Naive thymus-derived CD4-positive, alpha-beta T cell (primary cell): Measurements from ENCODE around the gene NCK1. TPM values are rescaled to one million over a fixed set of nuclear protein-coding genes. Genes with fewer than 3 reads are reported as not detected.

Experiments used
- ATAC-seq: fragments of 150-1000 bp; cut with Tn5 transposase; 2 replicates; pipeline ENCODE4 v1.10.0; 2021; ENCODE audit warnings: mild to moderate bottlenecking, moderate library complexity
- CTCF ChIA-PET: fragments of 350-600 bp; sonication (Branson Sonifier 250); formaldehyde crosslinking; loops from one replicate; lab custom pipeline; 2021; ENCODE audit warnings: antibody characterized with exemption; lab: Charles Lee
- POLR2A ChIA-PET: fragments of 350-600 bp; sonication (Branson Sonifier 250); formaldehyde crosslinking; loops from one replicate; lab custom pipeline; 2021; ENCODE audit warnings: antibody characterized with exemption, inconsistent platforms; lab: Charles Lee
- DNase-seq, 9 donors: peaks; one replicate each; pipeline versions ENCODE4 v3.0.0 to v3.0.0-alpha.2; 2020 to 2022; ENCODE audit warnings: mixed read lengths in 1 of 9
- H3K27ac ChIP-seq: one replicate; pipeline ENCODE4 v1.7.0; 2013; ENCODE audit warnings: mild to moderate bottlenecking, low read depth, low read length, moderate library complexity
- H3K27me3 ChIP-seq, 2 donors: one replicate each; pipeline ENCODE4 v1.7.0; 2013; ENCODE audit warnings: low read length in 2 of 2, mild to moderate bottlenecking in 2 of 2, moderate library complexity in 2 of 2; ENCODE audit not compliant: control insufficient read depth in 2 of 2, insufficient read depth in 2 of 2
- H3K36me3 ChIP-seq, 3 experiments: 1 replicate in 2 of 3; 2 replicates in 1 of 3; pipeline ENCODE4 v1.7.0; 2013; ENCODE audit warnings: low read length in 3 of 3, mild to moderate bottlenecking in 3 of 3, moderate library complexity in 1 of 3; ENCODE audit not compliant: insufficient read depth in 3 of 3, control insufficient read depth in 2 of 3
- H3K4me1 ChIP-seq, 2 donors: one replicate each; pipeline ENCODE4 v1.7.0; 2013; ENCODE audit warnings: low read length in 2 of 2, mild to moderate bottlenecking in 2 of 2, moderate library complexity in 1 of 2; ENCODE audit not compliant: control insufficient read depth in 2 of 2, insufficient read depth in 2 of 2
- H3K4me3 ChIP-seq: 2 replicates; pipeline ENCODE4 v1.7.0; 2013; ENCODE audit warnings: mild to moderate bottlenecking, low read length
- H3K9me3 ChIP-seq, 3 experiments: 1 replicate in 2 of 3; 2 replicates in 1 of 3; pipeline ENCODE4 v1.7.0; 2013; ENCODE audit warnings: low read length in 3 of 3; ENCODE audit not compliant: control insufficient read depth in 2 of 3
- H3K27ac Mint-ChIP-seq, 9 donors: one replicate each; pipeline ENCODE4 v1.8.0; 2020 to 2022; ENCODE audit warnings: mixed read lengths in 9 of 9, mild to moderate bottlenecking in 8 of 9, moderate library complexity in 5 of 9, inconsistent platforms in 2 of 9
- H3K27me3 Mint-ChIP-seq, 5 donors: one replicate each; pipeline ENCODE4 v1.8.0; 2021 to 2022; ENCODE audit warnings: mixed read lengths in 5 of 5, mild to moderate bottlenecking in 1 of 5
- H3K36me3 Mint-ChIP-seq, 5 donors: one replicate each; pipeline ENCODE4 v1.8.0; 2020 to 2022; ENCODE audit warnings: mixed read lengths in 5 of 5, mild to moderate bottlenecking in 3 of 5, inconsistent platforms in 1 of 5
- H3K4me1 Mint-ChIP-seq, 7 donors: one replicate each; pipeline ENCODE4 v1.8.0; 2020 to 2022; ENCODE audit warnings: mixed read lengths in 7 of 7, mild to moderate bottlenecking in 3 of 7, inconsistent platforms in 1 of 7
- H3K4me3 Mint-ChIP-seq, 10 donors: one replicate each; pipeline ENCODE4 v1.8.0; 2020 to 2022; ENCODE audit warnings: mild to moderate bottlenecking in 10 of 10, mixed read lengths in 10 of 10, moderate library complexity in 6 of 10, inconsistent platforms in 2 of 10
- H3K9me3 Mint-ChIP-seq, 11 donors: one replicate each; pipeline ENCODE4 v1.8.0; 2020 to 2022; ENCODE audit warnings: mixed read lengths in 11 of 11, mild to moderate bottlenecking in 4 of 11, inconsistent platforms in 1 of 11, moderate library complexity in 1 of 11
- intact Hi-C, 2 donors: fragments of 100-400 bp; cut with micrococcal nuclease; formaldehyde crosslinking; loops; one replicate each; pipeline ENCODE4 v1.15.1; 2023
- polyA plus RNA-seq, 2 donors: library from polyadenylated mRNA; unstranded; fragments of 300-500 nt; fragmentation: Illumina TruSeq; gene quantifications; one replicate each; pipeline ENCODE4 v1.2.3, GENCODE V29; 2021
- total RNA-seq, 6 experiments: library from RNA in 5 of 6; stranded (reverse) in 5 of 6; gene quantifications; 1 replicate in 5 of 6; 2 replicates in 1 of 6; pipeline ENCODE4 v1.2.3 and lab custom pipeline; 2021 to 2026

Gene NCK1
- total and polyA plus RNA-seq, 7 experiments from 2014 or later, result 39.1 to 59.6 (median 47.3) TPM

DNA sequence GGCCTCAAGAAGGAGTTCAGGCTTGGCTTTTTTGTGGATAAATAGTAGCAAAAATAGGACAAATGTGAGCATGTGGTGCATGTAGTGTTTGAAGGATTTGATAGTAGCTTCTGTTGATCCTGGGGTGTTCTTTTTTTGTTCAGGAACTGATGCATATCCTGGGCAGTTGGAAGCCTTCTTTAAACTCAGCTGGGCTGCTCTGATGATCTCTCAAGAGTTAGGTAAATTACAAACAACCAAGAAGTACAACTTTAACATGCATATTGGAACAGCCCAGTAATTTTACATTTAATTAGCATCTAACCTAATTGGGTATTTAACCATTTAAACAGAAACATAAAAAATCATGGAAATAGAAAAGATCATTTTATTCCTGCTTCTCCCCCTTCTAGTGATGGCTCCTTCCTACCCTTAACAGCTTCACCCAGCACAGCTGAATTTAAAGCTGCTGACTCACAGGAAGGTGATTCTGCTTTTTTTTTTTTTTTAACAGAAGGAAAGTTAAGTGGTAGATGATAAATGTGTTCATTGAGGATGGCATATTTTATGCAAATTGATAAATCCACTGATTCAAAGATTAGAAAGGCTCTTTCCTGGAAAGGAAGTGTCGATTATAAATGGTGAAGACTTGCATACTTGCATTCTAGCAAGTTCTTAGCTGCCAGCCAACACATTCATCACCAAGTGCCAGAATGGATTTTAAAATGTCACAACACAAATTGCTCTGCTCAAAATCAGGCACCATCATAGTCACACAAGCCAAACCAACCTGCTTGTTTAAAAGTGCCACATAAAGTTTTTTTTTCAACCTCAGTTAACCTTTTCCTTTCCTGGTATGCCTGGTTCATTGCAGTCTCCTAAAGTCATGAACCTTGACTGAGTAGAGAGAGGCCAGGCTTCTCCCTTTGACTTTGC lies 23.1 kb upstream of the NCK1 start:
- Mint-ChIP-seq H3K4me3 (peak overlapping the region in 1 of 10 donors; percentile 28), H3K4me1 (peaks cover 0 to 28% (median 7%) of the 10 kb centered on the region in 7 donors), H3K27ac (peak overlapping the region in 1 of 9 donors; percentile 64), H3K9me3 (peaks cover 0 to 1% (median 0%) of the 10 kb centered on the region in 11 donors), H3K27me3 (no peaks in the 10 kb centered on the region), H3K36me3 (peaks cover 11 to 32% (median 18%) of the 10 kb centered on the region in 5 donors)
- Histone ChIP-seq H3K27ac (no peak overlapping the region), H3K4me1 (no peaks in the 10 kb centered on the region), H3K27me3 (no peaks in the 10 kb centered on the region), H3K4me3 (no peak overlapping the region), H3K36me3 (no peaks in the 10 kb centered on the region), H3K9me3 (no peaks in the 10 kb centered on the region)
- DNase-seq (no peak), ATAC-seq (no peak)
- POLR2A ChIA-PET, result no interaction called here
- CTCF ChIA-PET, result no interaction called here
- intact Hi-C loops, result loop anchor here in 1 of 2 donors (2.0 kb wide), 1 partner anchor 22 kb away; no protein-coding TSS in a partner anchor

- H3K4me1 Mint-ChIP-seq, result peaks cover 0 to 29% (median 7%) of the 10 kb centered on the region in 7 donors
- H3K4me3 Mint-ChIP-seq, result peak overlapping the region in 1 of 10 donors; percentile 0
- ChIA-PET CTCF (interaction anchor here (0.6 kb wide), 1 partner anchor 465 kb away, joined by 4 read pairs; no protein-coding TSS in a partner anchor), POLR2A (no interaction called here)
- no peaks in the 10 kb centered on the region for H3K36me3 ChIP-seq
- H3K4me3 ChIP-seq, result no peak overlapping the region
- no peaks in the 10 kb centered on the region for H3K27me3 Mint-ChIP-seq
- H3K27me3 ChIP-seq, result no peaks in the 10 kb centered on the region
- no peak overlapping the region for H3K27ac ChIP-seq
- no peaks in the 10 kb centered on the region for H3K4me1 ChIP-seq
- DNase-seq, result no peak
- H3K27ac Mint-ChIP-seq, result peak overlapping the region in 1 of 9 donors; percentile 34
- peaks cover 13 to 34% (median 20%) of the 10 kb centered on the region in 5 donors for H3K36me3 Mint-ChIP-seq
- ATAC-seq, result no peak
- H3K9me3 Mint-ChIP-seq, result peaks cover 0 to 1% (median 0%) of the 10 kb centered on the region in 11 donors
- intact Hi-C loops, result loop anchor here in 1 of 2 donors (2.0 kb wide), 1 partner anchor 21 kb away; no protein-coding TSS in a partner anchor
- H3K9me3 ChIP-seq, result no peaks in the 10 kb centered on the region
Observed at GRCh38 chr3:136839556-136839931, 22.5 kb upstream of the NCK1 start.

- Histone ChIP-seq H3K9me3 (no peaks in the 10 kb centered on the region), H3K27me3 (no peaks in the 10 kb centered on the region), H3K4me1 (no peaks in the 10 kb centered on the region), H3K4me3 (no peak overlapping the region), H3K36me3 (no peaks in the 10 kb centered on the region), H3K27ac (no peak overlapping the region)
- Mint-ChIP-seq H3K27ac (peak overlapping the region in 2 of 9 donors; percentile 14 to 73), H3K36me3 (peaks cover 13 to 39% (median 25%) of the 10 kb centered on the region in 5 donors), H3K27me3 (no peaks in the 10 kb centered on the region), H3K9me3 (peaks cover 0 to 1% (median 0%) of the 10 kb centered on the region in 11 donors), H3K4me1 (peaks cover 0 to 29% (median 7%) of the 10 kb centered on the region in 7 donors), H3K4me3 (no peak overlapping the region)
- POLR2A ChIA-PET, result no interaction called here
- CTCF ChIA-PET, result no interaction called here
- intact Hi-C loops, result no loop called here
- DNase-seq (no peak), ATAC-seq (no peak)
Observed at GRCh38 chr3:136840252-136840651, 21.8 kb upstream of the NCK1 start.

GRCh38 chr3:136842294-136842693 lies 19.7 kb upstream of the NCK1 start:
- Histone ChIP-seq H3K27ac (no peak overlapping the region), H3K36me3 (no peaks in the 10 kb centered on the region), H3K9me3 (no peaks in the 10 kb centered on the region), H3K4me1 (no peaks in the 10 kb centered on the region), H3K27me3 (no peaks in the 10 kb centered on the region), H3K4me3 (no peak overlapping the region)
- peaks cover 0 to 29% (median 7%) of the 10 kb centered on the region in 7 donors for H3K4me1 Mint-ChIP-seq
- ChIA-PET CTCF (no interaction called here), POLR2A (no interaction called here)
- no peak for DNase-seq
- H3K4me3 Mint-ChIP-seq, result no peak overlapping the region
- peaks cover 13 to 52% (median 38%) of the 10 kb centered on the region in 5 donors for H3K36me3 Mint-ChIP-seq
- peaks cover 0 to 1% (median 0%) of the 10 kb centered on the region in 11 donors for H3K9me3 Mint-ChIP-seq
- intact Hi-C loops, result no loop called here
- ATAC-seq, result no peak
- no peak overlapping the region for H3K27ac Mint-ChIP-seq
- H3K27me3 Mint-ChIP-seq, result no peaks in the 10 kb centered on the region

- peaks cover 0 to 16% (median 3%) of the 10 kb centered on the region in 7 donors for H3K4me1 Mint-ChIP-seq
- ATAC-seq (no peak), DNase-seq (no peak)
- no peaks in the 10 kb centered on the region for H3K27me3 Mint-ChIP-seq
- ChIA-PET CTCF (no interaction called here), POLR2A (no interaction called here)
- peaks cover 4 to 43% (median 32%) of the 10 kb centered on the region in 5 donors for H3K36me3 Mint-ChIP-seq
- H3K27ac ChIP-seq, result no peak overlapping the region
- H3K36me3 ChIP-seq, result no peaks in the 10 kb centered on the region
- H3K27me3 ChIP-seq, result no peaks in the 10 kb centered on the region
- H3K9me3 ChIP-seq, result no peaks in the 10 kb centered on the region
- H3K4me3 Mint-ChIP-seq, result no peak overlapping the region
- intact Hi-C loops, result no loop called here
- H3K27ac Mint-ChIP-seq, result no peak overlapping the region
- no peak overlapping the region for H3K4me3 ChIP-seq
- H3K9me3 Mint-ChIP-seq, result peaks cover 0 to 1% (median 0%) of the 10 kb centered on the region in 11 donors
- H3K4me1 ChIP-seq, result no peaks in the 10 kb centered on the region
Observed at GRCh38 chr3:136844724-136845123, 17.3 kb upstream of the NCK1 start.

DNA sequence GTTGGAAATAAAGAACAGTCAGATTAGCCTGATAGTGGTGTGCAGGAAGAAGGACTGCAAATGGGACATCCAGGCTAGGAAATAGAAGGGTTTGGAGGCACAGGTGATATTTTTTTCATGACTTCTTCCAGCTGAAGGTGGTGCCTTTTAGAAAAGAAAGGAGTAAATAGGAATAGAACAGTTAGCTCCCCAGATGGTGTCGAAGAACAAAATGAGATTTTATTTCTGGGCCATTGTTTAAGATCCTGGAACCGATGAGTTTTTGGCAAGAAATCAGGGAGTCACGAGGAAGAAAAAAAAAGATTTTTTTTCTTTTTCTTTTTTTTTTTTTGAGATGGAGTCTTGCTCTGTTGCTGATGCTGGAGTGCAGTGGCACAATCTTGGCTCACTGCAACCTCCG lies 9.8 kb upstream of the NCK1 start:
- Mint-ChIP-seq H3K4me3 (no peak overlapping the region), H3K36me3 (peaks cover 8 to 36% (median 23%) of the 10 kb centered on the region in 5 donors), H3K4me1 (peaks cover 5 to 21% (median 16%) of the 10 kb centered on the region in 7 donors), H3K9me3 (peaks cover 0 to 13% (median 5%) of the 10 kb centered on the region in 11 donors), H3K27me3 (no peaks in the 10 kb centered on the region), H3K27ac (peak overlapping the region in 1 of 9 donors; percentile 9)
- intact Hi-C loops, result no loop called here
- no peaks in the 10 kb centered on the region for H3K27me3 ChIP-seq
- CTCF ChIA-PET, result interaction anchor here (0.6 kb wide), 1 partner anchor 98 kb away, joined by 3 read pairs; no protein-coding TSS in a partner anchor
- POLR2A ChIA-PET, result no interaction called here
- peaks cover 0 to 3% (median 3%) of the 10 kb centered on the region in 3 experiments for H3K9me3 ChIP-seq
- H3K27ac ChIP-seq, result no peak overlapping the region
- H3K4me3 ChIP-seq, result no peak overlapping the region
- H3K36me3 ChIP-seq, result no peaks in the 10 kb centered on the region
- no peak for DNase-seq
- H3K4me1 ChIP-seq, result no peaks in the 10 kb centered on the region
- ATAC-seq, result no peak
